CD4-positive, alpha-beta T cell treated with Interleukin-6 for 4 hours (primary cell): ENCODE results near the gene TBL1XR1.

Experiments
- DNase-seq: peaks from one replicate; pipeline ENCODE4 v3.0.0-alpha.2; 2020; ENCODE audit warnings: mixed read lengths

Gene TBL1XR1

GRCh38 chr3:176994891-176995781 lies 202.1 kb downstream of the TBL1XR1 start:
- DNase-seq: no peak

GRCh38 chr3:176994393-176994792 lies 202.9 kb downstream of the TBL1XR1 start:
- no peak for DNase-seq

- DNase-seq: no peak
Measured at GRCh38 chr3:176992978-176993377, 204.3 kb downstream of the TBL1XR1 start.

GRCh38 chr3:176992565-176992964 lies 204.7 kb downstream of the TBL1XR1 start:
- DNase-seq: no peak

GRCh38 chr3:176988795-176989194 lies 208.5 kb downstream of the TBL1XR1 start:
- DNase-seq: no peak

GRCh38 chr3:176987901-176988650 lies 209.2 kb downstream of the TBL1XR1 start:
- no peak for DNase-seq

GRCh38 chr3:176978441-176978840 lies 218.8 kb downstream of the TBL1XR1 start:
- DNase-seq: no peak

GRCh38 chr3:176977331-176977730 lies 220.0 kb downstream of the TBL1XR1 start:
- no peak for DNase-seq

GRCh38 chr3:176976586-176976985 lies 220.7 kb downstream of the TBL1XR1 start:
- no peak for DNase-seq

- no peak for DNase-seq
Measured at GRCh38 chr3:176974279-176974678, 223.0 kb downstream of the TBL1XR1 start.

GRCh38 chr3:176971613-176972174 lies 225.6 kb downstream of the TBL1XR1 start:
- DNase-seq: no peak

GRCh38 chr3:176970770-176971169 lies 226.5 kb downstream of the TBL1XR1 start:
- DNase-seq: no peak

- no peak for DNase-seq
Measured at GRCh38 chr3:176969506-176969905, 227.8 kb downstream of the TBL1XR1 start.
